BE2C (cell line): Measurements from ENCODE around the gene MSH2.
A peak's percentile ranks its signal among the peaks of the same experiment; 100 is the strongest.

Experiments used
- DNase-seq: peaks from one replicate; pipeline ENCODE4 v3.0.0-alpha.2; 2020
- H3K27me3 ChIP-seq: fragments of 250-450 bp; sonication (Bioruptor Pico); 2 replicates; pipeline ENCODE4 v1.5.1; 2020; ENCODE audit warnings: mild to moderate bottlenecking
- H3K36me3 ChIP-seq: fragments of 250-450 bp; sonication (Bioruptor Pico); 2 replicates; pipeline ENCODE4 v1.5.1; 2020; ENCODE audit warnings: mild to moderate bottlenecking
- H3K4me1 ChIP-seq: fragments of 250-450 bp; sonication (Bioruptor Pico); 2 replicates; pipeline ENCODE4 v1.5.1; 2020
- H3K4me3 ChIP-seq: 2 replicates; pipeline ENCODE4 v1.5.1; 2011; ENCODE audit warnings: low read depth, low read length
- H3K9me3 ChIP-seq: fragments of 250-450 bp; sonication (Bioruptor Pico); 2 replicates; pipeline ENCODE4 v1.5.1; 2020
- CTCF ChIP-seq: IDR thresholded peaks from 2 replicates; pipeline ENCODE4 v1.5.1; 2012; ENCODE audit warnings: mild to moderate bottlenecking, low read depth, low read length

Gene MSH2

GRCh38 chr2:47381408-47381807 lies 21.5 kb upstream of the MSH2 start:
- Histone ChIP-seq H3K4me1 (no peaks in the 10 kb centered on the region), H3K9me3 (no peaks in the 10 kb centered on the region), H3K27me3 (no peaks in the 10 kb centered on the region), H3K36me3 (no peaks in the 10 kb centered on the region), H3K4me3 (no peak overlapping the region)
- TF ChIP-seq CTCF: no peak
- DNase-seq: no peak

DNA sequence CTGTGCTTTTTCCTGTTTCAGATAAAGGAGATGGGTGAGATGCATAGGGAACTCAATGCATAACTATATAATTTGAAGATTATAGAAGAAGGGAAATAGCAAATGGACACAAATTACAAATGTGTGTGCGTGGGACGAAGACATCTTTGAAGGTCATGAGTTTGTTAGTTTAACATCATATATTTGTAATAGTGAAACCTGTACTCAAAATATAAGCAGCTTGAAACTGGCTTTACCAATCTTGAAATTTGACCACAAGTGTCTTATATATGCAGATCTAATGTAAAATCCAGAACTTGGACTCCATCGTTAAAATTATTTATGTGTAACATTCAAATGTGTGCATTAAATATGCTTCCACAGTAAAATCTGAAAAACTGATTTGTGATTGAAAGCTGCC lies 16.4 kb upstream of the MSH2 start:
- no peaks in the 10 kb centered on the region; the same call in 1 of the 2 replicates for H3K4me1 ChIP-seq
- H3K9me3 ChIP-seq: no peaks in the 10 kb centered on the region
- H3K27me3 ChIP-seq: no peaks in the 10 kb centered on the region
- no peak for TF ChIP-seq CTCF
- no peak for DNase-seq
- H3K36me3 ChIP-seq: no peaks in the 10 kb centered on the region
- H3K4me3 ChIP-seq: no peak overlapping the region

DNA sequence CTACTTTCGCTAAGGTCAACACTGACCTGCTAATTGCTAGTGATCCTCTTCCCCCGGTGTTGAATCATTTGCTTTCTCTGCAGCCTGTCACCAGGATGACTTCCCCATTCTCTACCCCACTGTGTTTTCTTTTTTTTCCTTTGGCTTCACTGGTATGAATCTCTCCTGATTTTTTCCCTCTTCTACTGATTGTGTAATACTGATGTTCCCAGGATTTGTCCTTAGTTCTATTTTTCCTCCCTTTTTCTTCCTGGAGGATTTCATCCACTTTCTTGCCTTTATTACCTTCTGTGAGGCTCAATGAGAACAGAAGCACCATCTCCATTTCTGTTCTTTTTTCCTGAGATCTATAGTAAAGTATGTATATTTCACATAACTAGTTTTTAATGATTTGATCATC lies 14.1 kb upstream of the MSH2 start:
- DNase-seq: no peak
- H3K9me3 ChIP-seq: no peaks in the 10 kb centered on the region; the same call in 1 of the 2 replicates
- no peak for TF ChIP-seq CTCF

GRCh38 chr2:47389692-47390091 lies 13.3 kb upstream of the MSH2 start:
- Histone ChIP-seq H3K4me1 (no peaks in the 10 kb centered on the region; the same call in 1 of the 2 replicates), H3K4me3 (no peak overlapping the region), H3K27me3 (no peaks in the 10 kb centered on the region), H3K36me3 (no peaks in the 10 kb centered on the region), H3K9me3 (no peaks in the 10 kb centered on the region; the same call in 1 of the 2 replicates)
- no peak for TF ChIP-seq CTCF
- no peak for DNase-seq

More for the DNA sequence above, 14.1 kb upstream of the MSH2 start:
- Histone ChIP-seq H3K36me3 (no peaks in the 10 kb centered on the region), H3K4me3 (no peak overlapping the region), H3K4me1 (no peaks in the 10 kb centered on the region; the same call in 1 of the 2 replicates), H3K27me3 (no peaks in the 10 kb centered on the region)

DNA sequence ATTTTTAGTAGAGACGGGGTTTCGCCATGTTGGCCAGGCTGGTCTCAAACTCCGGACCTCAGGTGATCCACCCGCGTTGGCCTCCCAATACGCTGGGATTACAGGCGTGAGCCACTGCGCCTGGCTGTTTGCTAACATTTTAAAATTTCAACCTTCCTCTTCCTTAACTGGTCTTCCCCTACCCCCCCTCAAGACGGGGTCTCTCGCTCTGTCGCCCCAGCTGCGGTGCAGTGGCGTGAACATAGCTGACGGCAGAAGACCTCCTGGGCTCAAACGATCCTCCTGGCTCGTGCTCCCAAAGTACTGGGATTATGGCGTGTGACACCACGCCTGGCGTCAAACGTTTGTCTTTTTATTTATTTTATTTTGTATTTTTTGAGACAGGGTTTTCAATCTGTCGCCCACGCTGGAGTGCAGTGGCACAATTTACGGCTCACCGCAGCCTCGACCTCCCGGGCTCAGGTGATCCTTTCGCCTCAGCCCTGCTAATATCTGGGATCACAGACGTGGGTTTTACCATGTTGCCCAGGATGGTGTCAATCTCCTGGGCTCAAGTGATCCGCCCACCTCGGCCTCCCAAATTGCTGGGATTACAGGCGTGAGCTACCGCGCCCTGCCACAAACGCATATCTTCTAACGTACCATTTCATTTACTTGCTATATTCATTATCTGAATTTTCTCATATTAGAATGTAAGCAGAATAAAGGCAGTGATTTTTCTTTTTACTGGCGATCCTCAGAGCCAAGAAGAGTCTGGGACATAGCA lies 984 bp upstream of the MSH2 start:
- no peak for DNase-seq
- no peaks in the 10 kb centered on the region for H3K4me1 ChIP-seq
- peak overlapping the region; percentile 79 for H3K4me3 ChIP-seq

More for the DNA sequence above, 984 bp upstream of the MSH2 start:
- no peak for TF ChIP-seq CTCF
- Histone ChIP-seq H3K9me3 (no peaks in the 10 kb centered on the region), H3K27me3 (no peaks in the 10 kb centered on the region), H3K36me3 (peaks cover 5% of the 10 kb centered on the region; the same call in 1 of the 2 replicates)
